NCI-H526 treated with DMSO at 0.1 percent for 48 hours (cell line): ENCODE measurements around the gene SLC25A21.

Experiments
- DNase-seq: peaks from one replicate; lab custom pipeline; 2025; lab: John Stamatoyannopoulos, UW

SLC25A21 gene

GRCh38 chr14:37045340-37046061, 126.9 kb downstream of the SLC25A21 start:
- no peak for DNase-seq

- no peak for DNase-seq
Observed at GRCh38 chr14:37037636-37038387, 134.6 kb downstream of the SLC25A21 start.

- no peak for DNase-seq
Observed at GRCh38 chr14:37036669-37037341, 135.6 kb downstream of the SLC25A21 start.

- DNase-seq: no peak
Observed at GRCh38 chr14:37035401-37035800, 137.0 kb downstream of the SLC25A21 start.

- no peak for DNase-seq
Observed at GRCh38 chr14:37034410-37035285, 137.8 kb downstream of the SLC25A21 start.

- DNase-seq: no peak
Observed at GRCh38 chr14:37032863-37033262, 139.5 kb downstream of the SLC25A21 start.

GRCh38 chr14:37027188-37027824, 145.1 kb downstream of the SLC25A21 start:
- DNase-seq: peak; percentile 50

- DNase-seq: no peak
Observed at GRCh38 chr14:37023875-37024565, 148.4 kb downstream of the SLC25A21 start.

- DNase-seq: no peak
Observed at GRCh38 chr14:37021390-37021789, 151.0 kb downstream of the SLC25A21 start.

- DNase-seq: no peak
Observed at GRCh38 chr14:37019488-37019887, 152.9 kb downstream of the SLC25A21 start.

- DNase-seq: no peak
Observed at GRCh38 chr14:37018571-37019240, 153.7 kb downstream of the SLC25A21 start.

- no peak for DNase-seq
Observed at GRCh38 chr14:37013078-37013477, 159.3 kb downstream of the SLC25A21 start.

GRCh38 chr14:36998686-36999085, 173.7 kb downstream of the SLC25A21 start:
- DNase-seq: no peak

- DNase-seq: no peak
Observed at GRCh38 chr14:36997843-36998242, 174.6 kb downstream of the SLC25A21 start.

GRCh38 chr14:36996857-36997590, 175.4 kb downstream of the SLC25A21 start:
- DNase-seq: no peak

- DNase-seq: no peak
Observed at GRCh38 chr14:36996133-36996856, 176.1 kb downstream of the SLC25A21 start.

GRCh38 chr14:36989806-36990205, 182.6 kb downstream of the SLC25A21 start:
- DNase-seq: no peak

- DNase-seq: no peak
Observed at GRCh38 chr14:36988989-36989388, 183.4 kb downstream of the SLC25A21 start.

GRCh38 chr14:36988568-36988967, 183.8 kb downstream of the SLC25A21 start:
- no peak for DNase-seq
